Neural crest cell (in vitro differentiated cells): Measurements from ENCODE around the gene ZNF296. TPM values are rescaled to one million over a fixed set of nuclear protein-coding genes. Genes with fewer than 3 reads are reported as not detected.

Experiments used
- DNase-seq: peaks from one replicate; pipeline ENCODE4 v3.0.0; 2021; ENCODE audit warnings: low read depth, mixed read lengths, low spot score
- H3K27ac Mint-ChIP-seq: one replicate; pipeline ENCODE4 v1.8.0; 2021; ENCODE audit warnings: mild to moderate bottlenecking, mixed read lengths; ENCODE audit not compliant: unreplicated experiment
- H3K27me3 Mint-ChIP-seq: 2 replicates; pipeline ENCODE4 v1.8.0; 2021; ENCODE audit warnings: low read depth, mild to moderate bottlenecking, mixed read lengths
- H3K36me3 Mint-ChIP-seq: 2 replicates; pipeline ENCODE4 v1.8.0; 2021; ENCODE audit warnings: low read depth, mild to moderate bottlenecking, mixed read lengths
- H3K4me1 Mint-ChIP-seq: 2 replicates; pipeline ENCODE4 v1.8.0; 2021; ENCODE audit warnings: mixed read lengths
- H3K4me3 Mint-ChIP-seq: one replicate; pipeline ENCODE4 v1.8.0; 2021; ENCODE audit warnings: mild to moderate bottlenecking, mixed read lengths
- H3K9me3 Mint-ChIP-seq: 2 replicates; pipeline ENCODE4 v1.8.0; 2021; ENCODE audit warnings: mixed read lengths
- CTCF ChIP-seq: fragments of 200-600 bp; sonication (generic); conservative IDR thresholded peaks from 2 replicates; pipeline ENCODE4 v1.5.0; 2021; ENCODE audit warnings: antibody characterized with exemption, mild to moderate bottlenecking
- total RNA-seq: library from RNA; stranded (reverse); gene quantifications from 2 replicates; pipeline ENCODE4 v1.2.1, GENCODE V29; 2021

ZNF296 gene
- total RNA-seq, 1 donor from 2014 or later, result 1.2 TPM

- Mint-ChIP-seq H3K27me3 (no peaks in the 10 kb centered on the region), H3K4me3 (no peak overlapping the region), H3K27ac (no peak overlapping the region), H3K36me3 (no peaks in the 10 kb centered on the region), H3K9me3 (no peaks in the 10 kb centered on the region), H3K4me1 (peaks cover 51% of the 10 kb centered on the region)
- no peak for DNase-seq
- TF ChIP-seq CTCF, result no peak
These were observed 25.5 kb upstream of the ZNF296 start for GRCh38 chr19:45101806-45102205.

- Mint-ChIP-seq H3K27ac (no peak overlapping the region), H3K4me1 (peaks cover 61% of the 10 kb centered on the region), H3K36me3 (no peaks in the 10 kb centered on the region), H3K9me3 (no peaks in the 10 kb centered on the region), H3K27me3 (no peaks in the 10 kb centered on the region), H3K4me3 (peak overlapping the region; percentile 32)
- DNase-seq, result no peak
- no peak for TF ChIP-seq CTCF
These were observed 24.6 kb upstream of the ZNF296 start for GRCh38 chr19:45100846-45101252.

- peaks cover 62% of the 10 kb centered on the region for H3K4me1 Mint-ChIP-seq
- no peak for DNase-seq
- H3K27me3 Mint-ChIP-seq, result no peaks in the 10 kb centered on the region
- no peak for TF ChIP-seq CTCF
- H3K9me3 Mint-ChIP-seq, result no peaks in the 10 kb centered on the region
- H3K4me3 Mint-ChIP-seq, result peak overlapping the region; percentile 32
- H3K36me3 Mint-ChIP-seq, result no peaks in the 10 kb centered on the region
- H3K27ac Mint-ChIP-seq, result no peak overlapping the region
These were observed 23.9 kb upstream of the ZNF296 start for GRCh38 chr19:45100201-45100600.

DNA sequence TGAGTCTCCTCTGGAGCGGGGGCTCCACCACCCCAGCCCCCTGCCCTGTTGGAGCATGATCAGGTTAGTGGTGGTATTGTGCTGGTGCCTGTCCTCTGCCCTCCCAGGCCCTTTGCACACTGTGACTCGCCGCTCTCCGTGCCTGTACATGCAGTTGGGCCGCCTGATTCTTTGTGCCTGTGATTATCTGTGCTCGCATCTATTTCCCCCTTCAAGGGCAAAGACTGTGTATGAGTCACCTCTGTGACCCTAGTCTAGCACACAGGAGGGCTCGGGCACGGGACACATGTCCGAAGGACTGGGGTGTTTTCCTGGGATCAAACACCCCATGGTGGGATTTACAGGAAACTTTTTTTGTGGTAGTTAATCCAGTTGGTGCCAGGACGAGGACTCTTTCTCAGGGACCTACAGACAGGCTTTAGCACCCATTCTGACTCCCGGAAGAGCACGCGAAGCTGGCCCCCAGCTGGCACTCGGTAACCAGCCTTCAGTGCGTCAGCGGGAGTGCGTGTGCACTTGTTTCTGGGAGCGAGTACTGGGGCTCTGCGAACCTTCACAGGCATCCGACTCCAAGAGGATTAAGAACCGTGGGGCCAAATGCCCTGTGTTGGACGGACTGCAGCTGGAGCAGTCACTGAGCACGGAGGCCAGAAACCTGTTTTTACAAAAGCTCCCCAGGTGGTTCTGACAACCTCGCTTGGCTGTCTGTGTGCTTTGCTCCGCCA lies 23.4 kb upstream of the ZNF296 start:
- Mint-ChIP-seq H3K36me3 (no peaks in the 10 kb centered on the region), H3K27me3 (no peaks in the 10 kb centered on the region), H3K27ac (peak overlapping the region; percentile 94), H3K4me1 (peaks cover 63% of the 10 kb centered on the region), H3K9me3 (no peaks in the 10 kb centered on the region), H3K4me3 (peak overlapping the region; percentile 38)
- no peak for DNase-seq
- TF ChIP-seq CTCF, result no peak

GRCh38 chr19:45098521-45099466 lies 22.5 kb upstream of the ZNF296 start:
- Mint-ChIP-seq H3K9me3 (no peaks in the 10 kb centered on the region), H3K4me1 (peaks cover 63% of the 10 kb centered on the region), H3K36me3 (no peaks in the 10 kb centered on the region), H3K4me3 (peak overlapping the region; percentile 77), H3K27ac (peak overlapping the region; percentile 64), H3K27me3 (no peaks in the 10 kb centered on the region)
- DNase-seq, result no peak
- TF ChIP-seq CTCF, result no peak
